Endothelial cell of umbilical vein (primary cell): ENCODE measurements around the gene RAMP3. TPM values are rescaled to one million over a fixed set of nuclear protein-coding genes. Genes with fewer than 3 reads are reported as not detected.

Experiments
- Bru-seq: library from RNA; stranded (reverse); fragments of 400-500 nt; gene quantifications from one replicate; lab custom pipeline; 2021; lab: Mats Ljungman, UMichigan
- BruChase-seq, 2 experiments: library from RNA; stranded (reverse); fragments of 400-500 nt; gene quantifications; one replicate each; lab custom pipeline; 2021; lab: Mats Ljungman, UMichigan
- BruUV-seq: library from RNA; stranded (reverse); fragments of 400-500 nt; replicated peaks from 2 replicates; lab custom pipeline; 2021; lab: Mats Ljungman, UMichigan
- CTCF ChIA-PET: fragments of 300-600, 350-600 bp; sonication (Branson Sonifier 250); formaldehyde crosslinking; loops from one replicate; lab custom pipeline; 2021; ENCODE audit warnings: antibody characterized with exemption, inconsistent platforms; lab: Charles Lee
- POLR2A ChIA-PET: fragments of 300-600, 350-600 bp; sonication (Branson Sonifier 250); formaldehyde crosslinking; loops from one replicate; lab custom pipeline; 2021; ENCODE audit warnings: antibody characterized with exemption, inconsistent platforms; lab: Charles Lee
- DNase-seq: peaks from one replicate; pipeline ENCODE4 v3.0.0-alpha.2; 2011; ENCODE audit warnings: low read depth, low spot score
- FAIRE-seq: peaks from 2 replicates; lab custom pipeline; 2011; peaks lifted over from hg19 to GRCh38; lab: Jason Lieb, UNC
- H2AFZ ChIP-seq: 2 replicates; pipeline ENCODE4 v1.6.0; 2012; ENCODE audit warnings: low read depth, low read length, control low read depth, inconsistent platforms
- H3K27ac ChIP-seq: 2 replicates; pipeline ENCODE4 v1.5.1; 2011; ENCODE audit warnings: low read depth, mild to moderate bottlenecking, control low read depth, low read length, moderate library complexity; ENCODE audit not compliant: insufficient read depth
- H3K27me3 ChIP-seq, 2 experiments: 2 replicates each; pipeline versions ENCODE4 v1.6.0 to v1.6.1; 2011; ENCODE audit warnings: low read length in 2 of 2, mixed read lengths in 1 of 2; ENCODE audit not compliant: control insufficient read depth in 2 of 2, insufficient read depth in 2 of 2
- H3K36me3 ChIP-seq, 2 experiments: 2 replicates in 1 of 2; 3 replicates in 1 of 2; pipeline ENCODE4 v1.5.1; 2011; ENCODE audit warnings: low read length in 2 of 2, mild to moderate bottlenecking in 1 of 2, moderate library complexity in 1 of 2; ENCODE audit not compliant: control insufficient read depth in 2 of 2, insufficient read depth in 2 of 2; ENCODE audit errors: extremely low read depth in 1 of 2
- H3K4me1 ChIP-seq: 3 replicates; pipeline ENCODE4 v1.5.1; 2011; ENCODE audit warnings: mild to moderate bottlenecking, low read length; ENCODE audit not compliant: control insufficient read depth, insufficient read depth; ENCODE audit errors: extremely low read depth
- H3K4me2 ChIP-seq: 2 replicates; pipeline ENCODE4 v1.6.1; 2011; ENCODE audit warnings: low read length, control low read depth, mixed read lengths; ENCODE audit not compliant: insufficient read depth
- H3K4me3 ChIP-seq, 3 experiments: fragments of 200-600 bp in 1 of 3; sonication (generic), shearing (Covaris generic) in 1 of 3; replicated peaks in 1 of 3; 2 replicates each; pipeline ENCODE4 v1.5.1; 2011 to 2016; ENCODE audit warnings: control low read depth in 3 of 3, low read length in 3 of 3, mild to moderate bottlenecking in 2 of 3, inconsistent platforms in 1 of 3, low read depth in 1 of 3, moderate library complexity in 1 of 3; ENCODE audit not compliant: insufficient read depth in 1 of 3
- H3K79me2 ChIP-seq: 2 replicates; pipeline ENCODE4 v1.6.0; 2012; ENCODE audit warnings: low read length, inconsistent platforms; ENCODE audit not compliant: control insufficient read depth, insufficient read depth
- H3K9ac ChIP-seq: replicated peaks from 2 replicates; pipeline ENCODE3; 2011; ENCODE audit warnings: low read length, control low read depth; ENCODE audit not compliant: insufficient read depth; ENCODE audit errors: extremely low read depth
- H3K9me1 ChIP-seq: replicated peaks from 3 replicates; pipeline ENCODE4 v1.6.0; 2011; ENCODE audit warnings: mild to moderate bottlenecking, low read length; ENCODE audit not compliant: control insufficient read depth, insufficient read depth; ENCODE audit errors: extremely low read depth
- H3K9me3 ChIP-seq: replicated peaks from 2 replicates; pipeline ENCODE4 v1.5.1; 2012; ENCODE audit warnings: low read length, inconsistent platforms; ENCODE audit not compliant: control insufficient read depth, insufficient read depth
- H4K20me1 ChIP-seq: replicated peaks from 2 replicates; pipeline ENCODE3; 2011; ENCODE audit warnings: mild to moderate bottlenecking, low read length; ENCODE audit not compliant: control insufficient read depth, insufficient read depth; ENCODE audit errors: extremely low read depth
- EZH2 ChIP-seq: IDR thresholded peaks from 2 replicates; pipeline ENCODE4 v1.6.1; 2012; ENCODE audit warnings: borderline replicate concordance, low read depth, mild to moderate bottlenecking, moderate library complexity, low read length, inconsistent platforms; ENCODE audit not compliant: severe bottlenecking
- GATA2 ChIP-seq: IDR thresholded peaks from 2 replicates; pipeline ENCODE4 v1.7.0; 2011; ENCODE audit warnings: low read depth, mild to moderate bottlenecking, moderate library complexity, mixed read lengths, low read length; ENCODE audit not compliant: insufficient read length, insufficient read depth
- POLR2A ChIP-seq: IDR thresholded peaks from 2 replicates; pipeline ENCODE4 v1.6.1; 2012; ENCODE audit warnings: low read depth, mild to moderate bottlenecking, control low read depth, low read length
- POLR2AphosphoS5 ChIP-seq: IDR thresholded peaks from 2 replicates; pipeline ENCODE4 v1.6.1; 2012; ENCODE audit warnings: low read depth, mild to moderate bottlenecking, control low read depth, low read length, moderate library complexity; ENCODE audit not compliant: insufficient read depth
- dilution Hi-C: fragments of 300-500 bp; cut with MboI; formaldehyde crosslinking; loops from one replicate; pipeline ENCODE4 v1.15.0; 2019; ENCODE audit warnings: low sequenced_read_pairs; ENCODE audit not compliant: extremely low pct_ligation_motif_present
- intact Hi-C: fragments of 100-400 bp; cut with micrococcal nuclease; formaldehyde crosslinking; loops from one replicate; pipeline ENCODE4 v1.10.0; 2022
- long read RNA-seq: library from polyadenylated mRNA; stranded (forward); transcript quantifications from one replicate; pipeline ENCODE4 v2.0.0, GENCODE V29; 2021
- polyA minus RNA-seq, 3 experiments: library from RNA; depleted of rRNA, polyadenylated mRNA; stranded (reverse); fragments of >200 nt; gene quantifications; 1 replicate in 1 of 3; 2 replicates in 2 of 3; pipeline ENCODE4 v1.2.3, GENCODE V29; 2011
- polyA plus RNA-seq, 4 experiments: library from polyadenylated mRNA; depleted of rRNA in 3 of 4; stranded (reverse) in 3 of 4; unstranded in 1 of 4; fragments of >200 nt; gene quantifications; 2 replicates each; pipeline versions ENCODE4 v1.2.1 to v1.2.3, GENCODE V29; 2011 to 2012; ENCODE audit warnings: missing spikeins in 1 of 4
- total RNA-seq: library from RNA; stranded (reverse); gene quantifications from 2 replicates; pipeline ENCODE4 v1.2.3, GENCODE V29; 2021
- TF ChIP-seq, protein P1 (sequence below): IDR thresholded peaks from 2 replicates; pipeline ENCODE4 v1.6.1; 2011; ENCODE audit not compliant: insufficient read depth, insufficient read length
- TF ChIP-seq, protein P2 (sequence below), 2 donors: IDR thresholded peaks; 1 replicate in 1 of 2; 2 replicates in 1 of 2; pipeline ENCODE4 v1.5.1; 2011; ENCODE audit warnings: low read length in 2 of 2, mild to moderate bottlenecking in 2 of 2, moderate library complexity in 2 of 2, control low read depth in 1 of 2, inconsistent platforms in 1 of 2, low read depth in 1 of 2; ENCODE audit not compliant: insufficient read depth in 1 of 2; ENCODE audit errors: extremely low read depth in 1 of 2

Gene RAMP3, protein sequence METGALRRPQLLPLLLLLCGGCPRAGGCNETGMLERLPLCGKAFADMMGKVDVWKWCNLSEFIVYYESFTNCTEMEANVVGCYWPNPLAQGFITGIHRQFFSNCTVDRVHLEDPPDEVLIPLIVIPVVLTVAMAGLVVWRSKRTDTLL
- total RNA-seq = not detected in 2 replicates
- polyA plus RNA-seq = not detected in 2 replicates
- not detected in 2 replicates for polyA plus RNA-seq (2011; cell fraction: cytosol; rRNA removed)
- not detected in 2 replicates for polyA plus RNA-seq (2011; cell fraction: nucleus; rRNA removed)
- not detected in 2 replicates for polyA plus RNA-seq (2012)
- polyA minus RNA-seq = not detected in 2 replicates
- not detected for polyA minus RNA-seq (2011; cell fraction: cytosol; rRNA and poly(A)+ RNA removed)
- polyA minus RNA-seq (2011; cell fraction: nucleus; rRNA and poly(A)+ RNA removed) = not detected in 2 replicates
- Bru-seq, nascent RNA = not detected
- not detected for BruChase-seq, experiment 1, labeled RNA remaining after a 6-hour chase
- not detected for BruChase-seq, experiment 2, labeled RNA remaining after a 2-hour chase
- long read RNA-seq = 0 reads

DNA sequence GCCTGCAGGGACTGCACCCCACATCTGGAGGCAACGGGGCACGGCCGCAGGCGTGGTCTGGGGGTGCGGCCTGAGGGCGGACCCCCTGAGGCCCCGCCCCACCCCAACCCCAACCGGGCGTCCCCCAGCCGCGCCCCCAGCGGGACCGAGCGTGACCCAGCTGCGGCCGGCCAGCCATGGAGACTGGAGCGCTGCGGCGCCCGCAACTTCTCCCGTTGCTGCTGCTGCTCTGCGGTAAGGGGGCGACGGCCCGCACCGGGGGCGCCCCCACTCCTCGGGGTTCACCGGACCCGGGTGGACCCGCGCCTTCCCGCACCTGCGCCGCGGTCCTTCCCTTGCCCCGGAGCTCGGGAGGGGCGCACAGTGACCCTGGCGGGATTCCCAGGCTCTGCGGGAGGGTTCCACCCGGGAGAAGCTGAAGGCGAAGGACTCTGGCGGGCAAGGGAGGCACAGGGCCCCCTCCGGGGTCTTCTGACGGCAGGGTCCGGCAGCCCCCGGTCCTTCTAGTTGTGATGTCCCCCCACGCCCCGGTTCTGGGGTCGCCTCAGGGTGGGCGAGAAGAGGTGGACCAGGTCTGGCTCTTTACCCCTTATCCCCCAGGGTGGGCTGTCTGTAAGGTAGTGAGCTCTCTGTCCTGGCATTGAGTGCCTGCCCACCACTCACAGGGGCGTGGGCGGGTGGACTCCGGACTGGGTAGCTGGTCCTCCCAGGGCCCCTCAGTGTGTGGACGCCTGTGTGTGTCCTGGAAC is at the start of gene RAMP3:
Gene RAMP3 (plus strand): TSS at position 139 of the 749 bp plus-strand sequence. CDS start 38 bp downstream, at position 177.
- ChIA-PET POLR2A (no interaction called here), CTCF (interaction anchor here (0.6 to 6.5 kb wide), 4 partner anchors 20 to 696 kb away, joined by 3 to 87 read pairs (median 3); no protein-coding TSS in a partner anchor)
- no peak within 1 kb of the TSS for H2AFZ ChIP-seq
- no peaks in the 10 kb centered on the region for H3K9me3 ChIP-seq
- TF ChIP-seq POLR2AphosphoS5 = no peak
- TF ChIP-seq EZH2 = peak; percentile 53
- no peak within 1 kb of the TSS for H3K27ac ChIP-seq
- no peaks in the 10 kb centered on the region for H3K79me2 ChIP-seq
- no peak within 1 kb of the TSS for H3K4me2 ChIP-seq
- no peaks in the 10 kb centered on the region for H4K20me1 ChIP-seq
- no peak within 1 kb of the TSS for H3K4me3 ChIP-seq
- dilution Hi-C loops (no loop called here), intact Hi-C loops (no loop called here)
- BruUV-seq = no TSS peak
- no peaks in the 10 kb centered on the region for H3K4me1 ChIP-seq
- no peak within 1 kb of the TSS for H3K9ac ChIP-seq
- no peaks in the 10 kb centered on the region for H3K36me3 ChIP-seq
- DNase-seq (no peak), FAIRE-seq (no peak)
- peaks cover 21 to 23% of the 10 kb centered on the region in 2 experiments for H3K27me3 ChIP-seq
- H3K9me1 ChIP-seq = no peaks in the 10 kb centered on the region

DNA sequence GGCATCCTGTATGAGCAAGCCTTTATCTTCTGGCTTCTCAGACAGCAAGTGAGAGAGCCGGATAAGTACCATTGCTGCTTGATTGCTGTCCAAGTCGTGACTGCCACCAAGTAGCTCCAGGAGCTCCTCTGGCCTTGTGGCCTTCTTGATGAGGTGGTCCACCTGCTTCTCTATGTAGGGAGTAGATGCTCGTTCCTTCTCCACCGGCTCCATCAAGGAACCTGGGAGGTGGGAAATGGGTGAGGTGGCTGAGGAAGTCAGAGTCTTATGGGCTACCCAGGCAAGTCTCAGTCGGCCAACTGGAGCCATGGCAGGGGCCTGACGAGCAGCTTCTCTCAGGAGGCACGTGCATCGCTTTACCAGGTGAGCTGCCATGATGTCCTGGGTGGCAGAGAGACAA is 48.7 kb upstream of the RAMP3 start:
- Histone ChIP-seq H3K4me1 (peaks cover 8% of the 10 kb centered on the region), H3K27ac (no peak overlapping the region), H3K9ac (no peak overlapping the region), H3K36me3 (peaks cover 15 to 38% of the 10 kb centered on the region in 2 experiments), H4K20me1 (no peaks in the 10 kb centered on the region), H3K27me3 (peaks cover 0 to 9% of the 10 kb centered on the region in 2 experiments), H2AFZ (no peak overlapping the region), H3K79me2 (peaks cover 40% of the 10 kb centered on the region), H3K4me2 (no peak overlapping the region), H3K9me3 (no peaks in the 10 kb centered on the region), H3K9me1 (no peaks in the 10 kb centered on the region), H3K4me3 (no peak overlapping the region)
- no TSS peak for BruUV-seq
- no peak for FAIRE-seq
- intact Hi-C loops = no loop called here
- TF ChIP-seq POLR2A = no peak
- TF ChIP-seq, protein P1, sequence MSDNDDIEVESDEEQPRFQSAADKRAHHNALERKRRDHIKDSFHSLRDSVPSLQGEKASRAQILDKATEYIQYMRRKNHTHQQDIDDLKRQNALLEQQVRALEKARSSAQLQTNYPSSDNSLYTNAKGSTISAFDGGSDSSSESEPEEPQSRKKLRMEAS = no peak
- TF ChIP-seq POLR2AphosphoS5 = no peak
- TF ChIP-seq, protein P2, sequence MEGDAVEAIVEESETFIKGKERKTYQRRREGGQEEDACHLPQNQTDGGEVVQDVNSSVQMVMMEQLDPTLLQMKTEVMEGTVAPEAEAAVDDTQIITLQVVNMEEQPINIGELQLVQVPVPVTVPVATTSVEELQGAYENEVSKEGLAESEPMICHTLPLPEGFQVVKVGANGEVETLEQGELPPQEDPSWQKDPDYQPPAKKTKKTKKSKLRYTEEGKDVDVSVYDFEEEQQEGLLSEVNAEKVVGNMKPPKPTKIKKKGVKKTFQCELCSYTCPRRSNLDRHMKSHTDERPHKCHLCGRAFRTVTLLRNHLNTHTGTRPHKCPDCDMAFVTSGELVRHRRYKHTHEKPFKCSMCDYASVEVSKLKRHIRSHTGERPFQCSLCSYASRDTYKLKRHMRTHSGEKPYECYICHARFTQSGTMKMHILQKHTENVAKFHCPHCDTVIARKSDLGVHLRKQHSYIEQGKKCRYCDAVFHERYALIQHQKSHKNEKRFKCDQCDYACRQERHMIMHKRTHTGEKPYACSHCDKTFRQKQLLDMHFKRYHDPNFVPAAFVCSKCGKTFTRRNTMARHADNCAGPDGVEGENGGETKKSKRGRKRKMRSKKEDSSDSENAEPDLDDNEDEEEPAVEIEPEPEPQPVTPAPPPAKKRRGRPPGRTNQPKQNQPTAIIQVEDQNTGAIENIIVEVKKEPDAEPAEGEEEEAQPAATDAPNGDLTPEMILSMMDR (IDR thresholded peaks at IDR 0.05; ENCODE audit: extremely low read depth in 1 of 2, insufficient read depth in 1 of 2, low read depth in 1 of 2, low read length in 2 of 2) = no peak
- no peak for TF ChIP-seq GATA2
- DNase-seq = no peak
- POLR2A ChIA-PET = no interaction called here
- dilution Hi-C loops = no loop called here
- CTCF ChIA-PET = no interaction called here
